Measurements from ENCODE around the gene RARRES1. TPM values are rescaled to one million over a fixed set of nuclear protein-coding genes. Genes with fewer than 3 reads are reported as not detected.

Gene RARRES1
- total RNA-seq, 2 donors from 2014 or later = 3.0 to 18.4 TPM

DNA sequence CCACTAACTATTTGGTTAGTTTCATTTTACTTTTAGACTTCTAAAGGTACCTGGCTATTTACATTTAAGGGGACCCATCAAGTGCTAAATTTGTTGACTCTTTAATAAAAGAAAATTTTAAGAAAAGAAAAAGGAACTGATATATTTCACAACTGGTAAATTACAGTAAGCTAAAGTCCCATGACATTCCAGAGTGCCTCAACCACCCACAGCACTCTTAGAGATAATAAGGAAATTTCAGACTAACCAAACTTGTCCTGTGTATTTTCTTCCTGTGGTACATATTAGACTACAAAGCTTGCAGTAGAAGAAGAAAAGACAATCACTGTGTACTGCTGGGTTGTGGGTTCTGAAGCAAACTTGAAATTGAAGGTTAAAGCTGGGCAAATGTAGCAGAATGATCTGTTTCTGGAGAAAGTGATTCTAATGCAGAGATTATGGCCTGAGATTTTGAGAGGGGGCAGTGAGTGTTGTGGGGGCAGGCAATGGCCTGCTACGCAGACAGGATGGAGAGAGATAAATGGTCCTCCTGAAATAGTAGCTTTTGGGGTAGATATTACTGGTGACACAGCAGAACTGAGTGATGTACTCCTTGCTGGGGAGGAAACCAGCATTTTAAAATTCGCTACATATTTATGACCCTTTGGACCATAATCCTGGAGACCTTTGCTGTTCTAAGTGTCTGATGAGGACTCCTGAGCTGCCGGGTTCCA is 45.1 kb upstream of the RARRES1 start:
- DNase-seq (no peak), ATAC-seq (no peak)
- no peaks in the 10 kb centered on the region for H3K4me1 ChIP-seq
- WGBS, 2 donors = 73 to 76% methylated on average over 3 of the region's 3 CpGs
- intact Hi-C loops (cut with DNase I) = no loop called here
- H3K36me3 ChIP-seq (replicated peaks in 1 of 2; ENCODE audit: insufficient read depth in 1 of 2, low read depth in 2 of 2) = no peaks in the 10 kb centered on the region
- no peaks in the 10 kb centered on the region for H3K27me3 ChIP-seq
- no peak overlapping the region for H3K27ac ChIP-seq
- H3K4me3 ChIP-seq = no peak overlapping the region
- TF ChIP-seq POLR2A (IDR thresholded peaks at IDR 0.05) = no peak
- TF ChIP-seq, protein P1, sequence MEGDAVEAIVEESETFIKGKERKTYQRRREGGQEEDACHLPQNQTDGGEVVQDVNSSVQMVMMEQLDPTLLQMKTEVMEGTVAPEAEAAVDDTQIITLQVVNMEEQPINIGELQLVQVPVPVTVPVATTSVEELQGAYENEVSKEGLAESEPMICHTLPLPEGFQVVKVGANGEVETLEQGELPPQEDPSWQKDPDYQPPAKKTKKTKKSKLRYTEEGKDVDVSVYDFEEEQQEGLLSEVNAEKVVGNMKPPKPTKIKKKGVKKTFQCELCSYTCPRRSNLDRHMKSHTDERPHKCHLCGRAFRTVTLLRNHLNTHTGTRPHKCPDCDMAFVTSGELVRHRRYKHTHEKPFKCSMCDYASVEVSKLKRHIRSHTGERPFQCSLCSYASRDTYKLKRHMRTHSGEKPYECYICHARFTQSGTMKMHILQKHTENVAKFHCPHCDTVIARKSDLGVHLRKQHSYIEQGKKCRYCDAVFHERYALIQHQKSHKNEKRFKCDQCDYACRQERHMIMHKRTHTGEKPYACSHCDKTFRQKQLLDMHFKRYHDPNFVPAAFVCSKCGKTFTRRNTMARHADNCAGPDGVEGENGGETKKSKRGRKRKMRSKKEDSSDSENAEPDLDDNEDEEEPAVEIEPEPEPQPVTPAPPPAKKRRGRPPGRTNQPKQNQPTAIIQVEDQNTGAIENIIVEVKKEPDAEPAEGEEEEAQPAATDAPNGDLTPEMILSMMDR (IDR thresholded peaks at IDR 0.05) = no peak
- H3K9me3 ChIP-seq = no peaks in the 10 kb centered on the region

DNA sequence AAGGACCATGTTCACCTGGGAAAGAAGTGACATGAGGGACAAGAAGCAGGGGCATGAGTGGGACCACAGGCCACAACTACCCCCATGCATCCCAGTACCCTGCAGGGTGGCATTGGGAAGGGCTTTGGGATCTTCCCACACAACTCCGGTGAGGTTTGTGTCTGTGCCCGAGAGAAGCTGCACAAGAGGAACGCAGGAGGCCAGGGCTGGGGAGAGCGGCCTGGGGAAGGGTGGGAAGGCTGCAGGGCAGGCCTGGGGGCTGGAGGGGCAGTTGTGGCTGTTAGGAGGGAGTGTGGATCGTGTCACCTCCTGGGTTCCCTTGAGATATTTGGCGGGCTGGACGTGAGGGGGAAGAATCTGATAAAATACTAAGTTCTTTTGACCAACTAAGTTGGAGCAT is 44.3 kb upstream of the RARRES1 start:
- WGBS, 2 donors = 72 to 76% methylated on average over 7 of the region's 7 CpGs
- intact Hi-C loops (cut with DNase I) = no loop called here
- ATAC-seq (no peak), DNase-seq (no peak)
- Histone ChIP-seq H3K27ac (no peak overlapping the region), H3K4me1 (peaks cover 3% of the 10 kb centered on the region), H3K27me3 (no peaks in the 10 kb centered on the region), H3K9me3 (no peaks in the 10 kb centered on the region), H3K4me3 (no peak overlapping the region), H3K36me3 (replicated peaks in 1 of 2; ENCODE audit: insufficient read depth in 1 of 2, low read depth in 2 of 2) (no peaks in the 10 kb centered on the region)
- TF ChIP-seq, protein P1 (IDR thresholded peaks at IDR 0.05) = no peak
- no peak for TF ChIP-seq POLR2A (IDR thresholded peaks at IDR 0.05)

DNA sequence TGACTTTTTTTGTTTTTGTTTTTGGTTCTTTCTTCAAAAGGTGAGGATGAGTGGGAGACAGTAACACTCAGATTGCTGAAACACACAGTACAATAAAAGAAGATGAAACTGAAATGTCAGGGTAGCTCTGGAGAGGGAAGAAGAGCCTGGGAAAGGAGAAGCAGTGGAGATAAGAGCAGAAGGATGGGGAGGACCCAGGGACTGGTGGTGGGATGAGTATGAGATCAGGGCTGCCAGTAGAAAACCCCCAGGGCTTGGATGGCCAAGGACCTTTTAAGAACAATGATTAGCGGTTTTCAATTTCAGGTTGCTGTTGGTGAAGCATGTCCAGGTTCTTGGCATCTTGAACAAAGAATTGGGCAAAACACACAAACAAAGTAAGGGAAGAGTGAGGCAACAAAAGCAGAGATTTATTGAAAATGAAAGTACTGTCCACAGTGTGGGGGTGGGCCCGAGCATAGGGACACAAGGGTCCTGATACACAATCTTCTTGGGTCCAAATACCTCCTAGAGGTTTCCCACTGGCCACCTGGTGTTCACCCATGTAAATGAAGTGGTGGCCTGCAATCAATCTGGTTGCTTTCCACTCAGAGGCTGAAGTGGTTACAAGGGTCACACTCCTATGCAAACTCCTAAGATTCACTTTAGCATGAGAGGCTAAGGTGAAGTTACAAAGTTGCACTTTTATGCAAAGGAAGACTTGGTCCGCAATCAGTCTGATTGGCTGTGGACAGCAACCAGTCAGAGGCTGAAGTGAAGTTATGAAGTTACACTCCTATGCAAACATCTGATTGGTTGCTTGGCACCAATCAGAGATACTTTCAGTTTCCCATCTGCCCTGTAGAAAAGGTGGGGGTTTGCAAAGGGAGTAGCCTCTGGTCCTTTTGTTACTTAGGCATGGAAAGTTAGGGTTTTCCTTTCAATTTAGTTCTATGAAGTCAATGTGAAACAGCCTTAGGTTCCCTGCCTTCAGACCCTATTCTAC is 43.5 kb upstream of the RARRES1 start:
- TF ChIP-seq POLR2A (IDR thresholded peaks at IDR 0.05) = no peak
- TF ChIP-seq, protein P1 (IDR thresholded peaks at IDR 0.05) = no peak
- ATAC-seq (no peak), DNase-seq (no peak)
- intact Hi-C loops (cut with DNase I) = no loop called here
- Histone ChIP-seq H3K36me3 (replicated peaks in 1 of 2; ENCODE audit: insufficient read depth in 1 of 2, low read depth in 2 of 2) (no peaks in the 10 kb centered on the region), H3K4me3 (no peak overlapping the region), H3K27me3 (no peaks in the 10 kb centered on the region), H3K4me1 (peaks cover 7% of the 10 kb centered on the region), H3K27ac (no peak overlapping the region), H3K9me3 (no peaks in the 10 kb centered on the region)
- 78 to 89% methylated on average over 3 of the region's 3 CpGs for WGBS, 2 donors

DNA sequence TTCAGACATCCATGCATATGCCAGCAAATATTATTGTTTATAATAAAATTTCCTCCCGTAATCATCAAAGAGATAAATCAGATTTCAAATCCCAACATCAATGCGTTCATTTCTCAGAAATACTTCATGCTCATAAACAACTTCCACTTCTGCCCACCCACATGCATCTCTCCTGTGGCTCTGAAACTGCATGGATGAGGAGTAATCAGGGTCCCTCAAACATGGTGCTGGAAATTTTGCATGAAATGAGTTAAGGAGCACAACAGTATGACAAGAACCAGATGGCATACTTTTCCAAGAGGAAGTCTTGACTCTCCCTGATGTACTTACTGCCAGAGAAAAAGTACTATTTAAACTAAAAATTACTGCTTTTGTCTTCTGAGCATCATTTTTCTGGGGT is 42.7 kb upstream of the RARRES1 start:
- Histone ChIP-seq H3K27me3 (no peaks in the 10 kb centered on the region), H3K4me3 (no peak overlapping the region), H3K4me1 (peaks cover 7% of the 10 kb centered on the region), H3K36me3 (replicated peaks in 1 of 2; ENCODE audit: insufficient read depth in 1 of 2, low read depth in 2 of 2) (no peaks in the 10 kb centered on the region), H3K27ac (no peak overlapping the region), H3K9me3 (no peaks in the 10 kb centered on the region)
- 67 to 69% methylated on average over 2 of the region's 2 CpGs for WGBS, 2 donors
- DNase-seq (no peak), ATAC-seq (no peak)
- no peak for TF ChIP-seq POLR2A (IDR thresholded peaks at IDR 0.05)
- TF ChIP-seq, protein P1 (IDR thresholded peaks at IDR 0.05) = no peak
- intact Hi-C loops (cut with DNase I) = no loop called here
